HepG2 (cell line): ENCODE data around the gene AUH. TPM values are rescaled to one million over a fixed set of nuclear protein-coding genes. Genes with fewer than 3 reads are reported as not detected.

Experiments used
- ATAC-seq: fragments of 200-7000 bp; cut with Tn5 transposase; 3 replicates; pipeline ENCODE4 v1.9.1; 2020; ENCODE audit warnings: mild to moderate bottlenecking, moderate library complexity
- BruUV-seq: library from RNA; stranded (reverse); fragments of 400-500 nt; replicated peaks from 2 replicates; lab custom pipeline; 2021; lab: Mats Ljungman, UMichigan
- CTCF ChIA-PET: fragments of 300-600 bp; formaldehyde crosslinking; extraction: SDS; loops from one replicate; lab custom pipeline; 2021; ENCODE audit warnings: low total read pairs, inconsistent platforms, low intra/inter-chr PET ratio; lab: Yijun Ruan, JAX
- POLR2A ChIA-PET: fragments of 350-600 bp; sonication (Branson Sonifier 250); formaldehyde crosslinking; loops from one replicate; lab custom pipeline; 2020; ENCODE audit warnings: antibody characterized with exemption, inconsistent platforms; lab: Yijun Ruan, JAX
- DNase-seq: peaks from one replicate; pipeline ENCODE4 v3.0.0-alpha.2; 2015; ENCODE audit warnings: low spot score
- FAIRE-seq: peaks from 3 replicates; lab custom pipeline; 2011; peaks lifted over from hg19 to GRCh38; lab: Jason Lieb, UNC
- H2AFZ ChIP-seq: one replicate; pipeline ENCODE4 v1.6.1; 2011; ENCODE audit warnings: low read length, inconsistent platforms
- H3K27ac ChIP-seq: fragments of 300-600 bp; 3 replicates; pipeline ENCODE4 v1.8.0; 2011; ENCODE audit warnings: mixed run types, mild to moderate bottlenecking, mixed read lengths, low read length, inconsistent platforms; ENCODE audit not compliant: insufficient read depth; ENCODE audit errors: extremely low read length
- H3K27me3 ChIP-seq, 2 experiments: fragments of 200-600 bp in 1 of 2; 2 replicates in 1 of 2; 3 replicates in 1 of 2; pipeline versions ENCODE4 v1.6.0 to v1.8.0; 2011; ENCODE audit warnings: low read length in 2 of 2, mild to moderate bottlenecking in 2 of 2, moderate library complexity in 2 of 2, inconsistent platforms in 1 of 2; ENCODE audit not compliant: insufficient read depth in 2 of 2, control insufficient read depth in 1 of 2
- H3K36me3 ChIP-seq, 2 experiments: fragments of 200-600 bp in 1 of 2; replicated peaks in 1 of 2; 2 replicates in 1 of 2; 3 replicates in 1 of 2; pipeline versions ENCODE4 v1.5.1 to v1.8.0; 2011; ENCODE audit warnings: low read length in 2 of 2, inconsistent platforms in 1 of 2; ENCODE audit not compliant: insufficient read depth in 2 of 2, control insufficient read depth in 1 of 2
- H3K4me1 ChIP-seq: 2 replicates; pipeline ENCODE4 v1.5.1; 2012; ENCODE audit warnings: low read length, inconsistent platforms; ENCODE audit not compliant: insufficient read depth
- H3K4me2 ChIP-seq: 2 replicates; pipeline ENCODE4 v1.6.0; 2011; ENCODE audit warnings: low read depth, low read length, inconsistent platforms
- H3K4me3 ChIP-seq, 3 experiments: fragments of 200-600 bp in 1 of 3; sonication (generic), shearing (Covaris generic) in 1 of 3; replicated peaks in 1 of 3; 2 replicates each; pipeline ENCODE4 v1.5.1; 2011 to 2016; ENCODE audit warnings: low read length in 3 of 3, inconsistent platforms in 2 of 3, low read depth in 2 of 3, mild to moderate bottlenecking in 2 of 3, control low read depth in 1 of 3, mixed read lengths in 1 of 3; ENCODE audit not compliant: insufficient read depth in 1 of 3
- H3K79me2 ChIP-seq: one replicate; pipeline ENCODE4 v1.6.1; 2011; ENCODE audit warnings: low read length, inconsistent platforms; ENCODE audit not compliant: insufficient read depth
- H3K9ac ChIP-seq: 2 replicates; pipeline ENCODE4 v1.6.0; 2011; ENCODE audit warnings: mild to moderate bottlenecking, low read depth, low read length, inconsistent platforms; ENCODE audit not compliant: insufficient read depth
- H3K9me3 ChIP-seq: 2 replicates; pipeline ENCODE4 v1.5.1; 2012; ENCODE audit warnings: mild to moderate bottlenecking, low read length
- H4K20me1 ChIP-seq: 2 replicates; pipeline ENCODE4 v1.6.0; 2011; ENCODE audit warnings: inconsistent platforms, mild to moderate bottlenecking, low read length, moderate library complexity; ENCODE audit not compliant: insufficient read depth
- ATF4 ChIP-seq, 2 experiments: fragments of 450-650 bp in 1 of 2; sonication (generic) in 1 of 2; formaldehyde crosslinking; IDR thresholded peaks; 2 replicates each; pipeline versions ENCODE4 v1.5.0 to v1.8.0; 2020 to 2022; ENCODE audit warnings: mild to moderate bottlenecking in 1 of 2, missing genetic modification reagents in 1 of 2
- DNMT3B ChIP-seq: conservative IDR thresholded peaks from 2 replicates; pipeline ENCODE4 v1.6.1; 2016; ENCODE audit warnings: missing biosample characterization, control low read depth
- HIVEP1 ChIP-seq: sonication (generic); formaldehyde crosslinking; IDR thresholded peaks from 2 replicates; pipeline ENCODE4 v1.4.0; 2020; ENCODE audit warnings: mild to moderate bottlenecking, missing genetic modification reagents
- MTA3 ChIP-seq: sonication (generic); formaldehyde crosslinking; IDR thresholded peaks from 2 replicates; pipeline ENCODE4 v1.4.0; 2020; ENCODE audit warnings: missing genetic modification reagents
- PLRG1 ChIP-seq: fragments of 450-650 bp; conservative IDR thresholded peaks from 2 replicates; pipeline ENCODE4 v1.6.1; 2016
- RBFOX2 ChIP-seq: fragments of 200-400 bp; formaldehyde crosslinking; IDR thresholded peaks from 2 replicates; pipeline ENCODE4 v1.6.1; 2017; ENCODE audit warnings: low read depth, mild to moderate bottlenecking, low read length
- SP140L ChIP-seq: sonication (generic); formaldehyde crosslinking; IDR thresholded peaks from 2 replicates; pipeline ENCODE4 v1.4.0; 2020; ENCODE audit warnings: missing genetic modification reagents, borderline replicate concordance
- ZNF552 ChIP-seq: sonication (generic); formaldehyde crosslinking; IDR thresholded peaks from 2 replicates; pipeline ENCODE4 v1.9.0; 2022; ENCODE audit warnings: missing genetic modification reagents, mild to moderate bottlenecking, borderline replicate concordance
- ZNF740 ChIP-seq: sonication (generic); formaldehyde crosslinking; IDR thresholded peaks from 2 replicates; pipeline ENCODE4 v1.4.0; 2020; ENCODE audit warnings: missing genetic modification reagents
- WGBS: methylation state at CpG from one replicate; pipeline ENCODE4 v1.1.6; 2017; ENCODE audit warnings: low lambda C conversion rate; 5-methylcytosine and 5-hydroxymethylcytosine counted together
- in situ Hi-C: cut with HindIII; loops from 2 replicates; pipeline ENCODE4 v1.10.0; 2017; ENCODE audit warnings: low pct_unique_long_range_greater_than_20kb; ENCODE audit not compliant: extremely low pct_ligation_motif_present
- intact Hi-C: fragments of 100-400 bp; cut with micrococcal nuclease; formaldehyde crosslinking; loops from one replicate; pipeline ENCODE4 v1.10.0; 2022; ENCODE audit not compliant: unreplicated experiment
- polyA plus RNA-seq, 8 experiments: library from polyadenylated mRNA; depleted of rRNA in 3 of 8; stranded (reverse) in 7 of 8; unstranded in 1 of 8; fragments of >200 nt; fragmentation: Illumina TruSeq in 4 of 8; extraction: Trizol in 4 of 8; gene quantifications; 2 replicates each; pipeline versions ENCODE4 v1.2.1 to v1.2.3, GENCODE V29; 2011 to 2016; ENCODE audit warnings: low read depth in 4 of 8, missing spikeins in 1 of 8, mixed read lengths in 1 of 8; ENCODE audit not compliant: insufficient read depth in 1 of 8
- total RNA-seq, 5 experiments: library from RNA; depleted of rRNA; stranded (reverse); fragments of >200 nt; fragmentation: Illumina TruSeq; extraction: Trizol; gene quantifications; 2 replicates each; pipeline ENCODE4 v1.2.3, GENCODE V29; 2016; ENCODE audit warnings: low read depth in 1 of 5
- TF ChIP-seq, protein P1 (sequence below): sonication (generic); formaldehyde crosslinking; IDR thresholded peaks from 2 replicates; pipeline ENCODE4 v1.4.0; 2020; ENCODE audit warnings: missing genetic modification reagents

AUH gene
- total and polyA plus RNA-seq, 2 of the 13 experiments (the other 11 are each of a cell fraction or from before 2014, with no cell fraction given): 25.8 to 31.9 TPM

DNA sequence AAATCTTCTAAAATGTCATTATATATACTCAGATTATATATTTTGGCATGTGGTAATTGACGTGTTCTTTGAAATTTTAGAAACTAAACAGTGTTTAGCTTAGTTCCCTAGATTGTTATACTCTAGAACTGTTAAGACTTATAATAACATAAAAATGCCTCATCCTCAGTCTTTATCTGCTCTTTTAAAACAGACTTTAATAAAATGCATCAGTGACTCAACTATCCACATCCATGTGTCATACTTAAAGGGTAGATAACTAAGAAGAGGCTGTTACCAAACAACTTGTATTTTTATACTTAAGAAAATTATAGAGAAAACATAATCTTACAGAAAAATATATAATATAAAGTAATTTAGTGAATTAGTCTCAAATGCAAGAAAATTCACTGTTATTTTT is 46.8 kb upstream of the AUH start:
- no TSS peak for BruUV-seq
- WGBS: 98% methylated on average over 1 of the region's 1 CpG
- ChIA-PET CTCF (no interaction called here), POLR2A (no interaction called here)
- no peak overlapping the region for H3K4me2 ChIP-seq
- peaks cover 50% of the 10 kb centered on the region for H3K4me1 ChIP-seq
- no peak for TF ChIP-seq ZNF552
- TF ChIP-seq RBFOX2: no peak
- TF ChIP-seq ZNF740 (CRISPR knock-in tag): no peak
- no peak for TF ChIP-seq DNMT3B (CRISPR knock-in tag)
- TF ChIP-seq, protein P1, sequence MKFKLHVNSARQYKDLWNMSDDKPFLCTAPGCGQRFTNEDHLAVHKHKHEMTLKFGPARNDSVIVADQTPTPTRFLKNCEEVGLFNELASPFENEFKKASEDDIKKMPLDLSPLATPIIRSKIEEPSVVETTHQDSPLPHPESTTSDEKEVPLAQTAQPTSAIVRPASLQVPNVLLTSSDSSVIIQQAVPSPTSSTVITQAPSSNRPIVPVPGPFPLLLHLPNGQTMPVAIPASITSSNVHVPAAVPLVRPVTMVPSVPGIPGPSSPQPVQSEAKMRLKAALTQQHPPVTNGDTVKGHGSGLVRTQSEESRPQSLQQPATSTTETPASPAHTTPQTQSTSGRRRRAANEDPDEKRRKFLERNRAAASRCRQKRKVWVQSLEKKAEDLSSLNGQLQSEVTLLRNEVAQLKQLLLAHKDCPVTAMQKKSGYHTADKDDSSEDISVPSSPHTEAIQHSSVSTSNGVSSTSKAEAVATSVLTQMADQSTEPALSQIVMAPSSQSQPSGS (CRISPR knock-in tag): no peak
- no peak for TF ChIP-seq MTA3 (CRISPR knock-in tag)
- no peak for TF ChIP-seq SP140L (CRISPR knock-in tag)
- TF ChIP-seq ATF4 (CRISPR knock-in tag; IDR thresholded peaks at IDR 0.05): no peak
- TF ChIP-seq PLRG1: no peak
- no peak for TF ChIP-seq HIVEP1
- peaks cover 16 to 39% of the 10 kb centered on the region in 2 experiments for H3K36me3 ChIP-seq
- H3K9me3 ChIP-seq: no peaks in the 10 kb centered on the region
- H3K27me3 ChIP-seq: no peaks in the 10 kb centered on the region
- DNase-seq (no peak), FAIRE-seq (no peak), ATAC-seq (no peak)
- peaks cover 74% of the 10 kb centered on the region for H4K20me1 ChIP-seq
- no peak overlapping the region for H3K27ac ChIP-seq
- H3K9ac ChIP-seq: no peak overlapping the region
- intact Hi-C loops (no loop called here), in situ Hi-C loops (no loop called here)
- H2AFZ ChIP-seq: no peak overlapping the region
- no peak overlapping the region for H3K4me3 ChIP-seq
- peaks cover 45% of the 10 kb centered on the region for H3K79me2 ChIP-seq
